Measurements from ENCODE around the gene ZDHHC3.

The ZDHHC3 gene

DNA sequence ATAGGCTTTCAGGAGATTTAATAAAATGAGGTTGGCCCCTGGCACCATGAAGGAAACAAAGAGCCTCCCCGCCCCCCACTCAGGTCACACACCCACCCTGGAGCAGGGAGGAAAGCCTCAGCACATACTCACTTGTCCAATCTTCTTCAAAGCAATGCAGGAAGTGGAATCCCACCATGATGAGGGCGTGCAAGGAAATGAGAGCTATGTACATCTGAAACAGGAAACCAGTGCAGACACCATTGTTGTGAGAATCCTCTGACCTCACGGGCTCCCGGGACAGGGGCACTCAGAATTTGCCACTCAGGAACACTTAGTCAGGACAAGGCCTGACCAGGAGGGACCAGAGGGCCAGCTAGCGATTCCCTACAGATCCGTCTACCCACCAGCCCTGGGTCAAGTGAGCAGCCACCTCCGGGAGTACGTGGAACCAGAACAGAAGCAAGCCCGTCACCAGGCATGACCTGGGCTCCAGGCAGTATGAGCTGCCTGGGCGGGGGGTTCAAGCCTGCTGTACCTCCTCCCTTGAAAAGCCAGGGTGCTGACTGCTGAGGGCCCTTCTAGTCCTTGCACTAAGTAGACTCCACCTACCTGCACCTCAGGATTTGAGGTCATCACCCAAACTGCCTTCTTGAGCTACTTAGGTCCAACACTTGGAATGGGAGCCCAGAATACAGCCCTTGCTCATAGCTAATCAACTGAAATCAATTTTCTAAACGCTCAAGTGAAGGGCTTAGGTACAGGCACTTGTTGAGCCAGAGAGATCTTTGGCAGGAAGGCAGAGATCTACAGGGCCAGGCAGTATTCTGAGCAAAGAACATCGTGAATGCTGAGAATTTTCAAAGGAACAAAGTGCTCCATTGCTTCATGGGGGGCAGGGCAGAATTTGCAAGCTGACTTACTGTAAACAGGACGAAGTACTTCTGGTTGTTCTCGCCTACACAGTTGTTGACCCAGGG, 42.7 kb downstream of the ZDHHC3 start:
- no peak overlapping the region for H2AFZ ChIP-seq (ENCODE audit: low read depth)
- H3K4me2 ChIP-seq = no peak overlapping the region
- no peaks in the 10 kb centered on the region for H4K20me1 ChIP-seq (ENCODE audit: insufficient read depth)
- TF ChIP-seq, protein P1, sequence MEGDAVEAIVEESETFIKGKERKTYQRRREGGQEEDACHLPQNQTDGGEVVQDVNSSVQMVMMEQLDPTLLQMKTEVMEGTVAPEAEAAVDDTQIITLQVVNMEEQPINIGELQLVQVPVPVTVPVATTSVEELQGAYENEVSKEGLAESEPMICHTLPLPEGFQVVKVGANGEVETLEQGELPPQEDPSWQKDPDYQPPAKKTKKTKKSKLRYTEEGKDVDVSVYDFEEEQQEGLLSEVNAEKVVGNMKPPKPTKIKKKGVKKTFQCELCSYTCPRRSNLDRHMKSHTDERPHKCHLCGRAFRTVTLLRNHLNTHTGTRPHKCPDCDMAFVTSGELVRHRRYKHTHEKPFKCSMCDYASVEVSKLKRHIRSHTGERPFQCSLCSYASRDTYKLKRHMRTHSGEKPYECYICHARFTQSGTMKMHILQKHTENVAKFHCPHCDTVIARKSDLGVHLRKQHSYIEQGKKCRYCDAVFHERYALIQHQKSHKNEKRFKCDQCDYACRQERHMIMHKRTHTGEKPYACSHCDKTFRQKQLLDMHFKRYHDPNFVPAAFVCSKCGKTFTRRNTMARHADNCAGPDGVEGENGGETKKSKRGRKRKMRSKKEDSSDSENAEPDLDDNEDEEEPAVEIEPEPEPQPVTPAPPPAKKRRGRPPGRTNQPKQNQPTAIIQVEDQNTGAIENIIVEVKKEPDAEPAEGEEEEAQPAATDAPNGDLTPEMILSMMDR (conservative IDR thresholded peaks at IDR 0.05; ENCODE audit: low read depth, low read length) = no peak
- H3K27me3 ChIP-seq (ENCODE audit: insufficient read depth, low read depth) = no peaks in the 10 kb centered on the region
- H3K27ac ChIP-seq = no peak overlapping the region
- H3K36me3 ChIP-seq (ENCODE audit: insufficient read depth) = no peaks in the 10 kb centered on the region
- H3K4me3 ChIP-seq (IDR thresholded peaks at IDR 0.05; ENCODE audit: insufficient read depth, low read depth, low read length) = no peak overlapping the region
- no peaks in the 10 kb centered on the region for H3K79me2 ChIP-seq (ENCODE audit: insufficient read depth, low read depth)
- no peaks in the 10 kb centered on the region for H3K4me1 ChIP-seq (ENCODE audit: low read depth, poor library complexity, severe bottlenecking)
- no peak overlapping the region for H3K9ac ChIP-seq

DNA sequence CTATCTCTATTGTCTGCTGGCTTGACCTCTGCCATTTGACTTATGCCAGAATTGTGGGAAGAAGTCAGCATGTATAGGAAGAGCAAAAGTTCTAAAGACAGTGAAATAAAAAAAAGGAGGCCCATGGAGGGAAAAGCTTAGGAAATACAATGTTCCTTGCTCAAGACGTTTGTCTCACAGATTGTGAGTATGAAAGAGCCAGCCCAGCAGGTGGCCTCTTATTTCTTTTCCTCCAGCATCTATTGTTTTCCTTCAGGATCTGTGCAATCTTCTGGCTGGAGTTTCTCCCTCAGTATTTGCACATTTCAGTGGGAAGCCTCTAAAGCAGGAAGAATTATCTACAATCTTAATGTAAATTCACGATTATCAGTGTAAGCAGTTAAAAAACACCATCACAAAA, 43.7 kb downstream of the ZDHHC3 start:
- no peaks in the 10 kb centered on the region for H3K4me1 ChIP-seq (ENCODE audit: low read depth, poor library complexity, severe bottlenecking)
- TF ChIP-seq, protein P1 (conservative IDR thresholded peaks at IDR 0.05; ENCODE audit: low read depth, low read length) = no peak
- no peaks in the 10 kb centered on the region for H4K20me1 ChIP-seq (ENCODE audit: insufficient read depth)
- no peaks in the 10 kb centered on the region for H3K36me3 ChIP-seq (ENCODE audit: insufficient read depth)
- no peak overlapping the region for H2AFZ ChIP-seq (ENCODE audit: low read depth)
- no peaks in the 10 kb centered on the region for H3K27me3 ChIP-seq (ENCODE audit: insufficient read depth, low read depth)
- no peaks in the 10 kb centered on the region for H3K79me2 ChIP-seq (ENCODE audit: insufficient read depth, low read depth)
- H3K4me2 ChIP-seq = no peak overlapping the region
- no peak overlapping the region for H3K27ac ChIP-seq
- H3K4me3 ChIP-seq (IDR thresholded peaks at IDR 0.05; ENCODE audit: insufficient read depth, low read depth, low read length) = no peak overlapping the region
- H3K9ac ChIP-seq = no peak overlapping the region

DNA sequence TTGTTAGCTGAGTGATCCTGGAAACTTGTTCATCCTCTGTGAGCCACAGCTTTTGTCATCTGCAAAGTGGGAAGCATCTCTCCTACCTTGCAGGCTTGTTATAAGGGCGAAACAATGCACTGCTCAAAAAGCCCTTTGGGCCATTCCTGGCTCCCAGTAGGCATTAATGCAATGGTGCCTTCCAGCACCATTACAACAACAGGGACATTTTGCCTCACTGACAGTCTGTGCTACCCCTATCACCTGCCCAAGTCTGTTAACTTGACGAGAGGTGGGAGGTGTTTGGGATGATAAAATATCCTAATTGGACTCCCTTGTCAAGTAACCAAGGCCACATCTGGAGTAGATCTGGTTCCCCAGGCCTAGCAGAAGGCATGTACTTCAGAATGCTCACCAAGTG, 44.2 kb downstream of the ZDHHC3 start:
- no peak overlapping the region for H3K4me3 ChIP-seq (IDR thresholded peaks at IDR 0.05; ENCODE audit: insufficient read depth, low read depth, low read length)
- H3K36me3 ChIP-seq (ENCODE audit: insufficient read depth) = no peaks in the 10 kb centered on the region
- TF ChIP-seq, protein P1 (conservative IDR thresholded peaks at IDR 0.05; ENCODE audit: low read depth, low read length) = no peak
- H3K27ac ChIP-seq = no peak overlapping the region
- no peak overlapping the region for H3K9ac ChIP-seq
- no peaks in the 10 kb centered on the region for H3K4me1 ChIP-seq (ENCODE audit: low read depth, poor library complexity, severe bottlenecking)
- H3K79me2 ChIP-seq (ENCODE audit: insufficient read depth, low read depth) = no peaks in the 10 kb centered on the region
- no peak overlapping the region for H3K4me2 ChIP-seq
- no peaks in the 10 kb centered on the region for H3K27me3 ChIP-seq (ENCODE audit: insufficient read depth, low read depth)
- no peaks in the 10 kb centered on the region for H4K20me1 ChIP-seq (ENCODE audit: insufficient read depth)
- H2AFZ ChIP-seq (ENCODE audit: low read depth) = no peak overlapping the region

DNA sequence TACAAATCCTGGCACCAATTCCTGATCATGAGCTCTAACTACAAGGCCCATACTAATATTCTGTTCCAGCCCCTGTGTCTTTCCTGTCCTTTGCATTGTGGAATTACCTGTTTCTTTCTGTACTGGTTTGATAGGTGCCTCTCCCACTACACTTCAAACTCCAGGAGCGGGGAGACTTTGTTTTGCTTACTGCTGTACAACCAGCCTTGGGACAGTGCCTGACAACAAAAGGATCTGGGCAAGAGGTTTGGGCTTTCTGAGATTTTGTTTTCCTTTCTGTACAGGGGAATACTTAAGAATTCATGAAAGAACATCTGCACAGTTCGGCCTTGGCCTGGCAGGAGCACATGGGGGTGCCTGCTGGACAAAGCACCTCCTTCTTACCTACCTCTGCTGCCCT, 45.1 kb downstream of the ZDHHC3 start:
- Histone ChIP-seq H4K20me1 (ENCODE audit: insufficient read depth) (no peaks in the 10 kb centered on the region), H3K4me2 (no peak overlapping the region), H3K9ac (no peak overlapping the region), H3K4me3 (IDR thresholded peaks at IDR 0.05; ENCODE audit: insufficient read depth, low read depth, low read length) (no peak overlapping the region), H3K4me1 (ENCODE audit: low read depth, poor library complexity, severe bottlenecking) (no peaks in the 10 kb centered on the region), H3K27ac (no peak overlapping the region), H3K27me3 (ENCODE audit: insufficient read depth, low read depth) (no peaks in the 10 kb centered on the region), H3K79me2 (ENCODE audit: insufficient read depth, low read depth) (no peaks in the 10 kb centered on the region), H3K36me3 (ENCODE audit: insufficient read depth) (no peaks in the 10 kb centered on the region), H2AFZ (ENCODE audit: low read depth) (no peak overlapping the region)
- TF ChIP-seq, protein P1 (conservative IDR thresholded peaks at IDR 0.05; ENCODE audit: low read depth, low read length) = no peak
